ENCODE results near the gene STOM.

The STOM gene

GRCh38 chr9:121318631-121319382 lies 51.2 kb downstream of the STOM start:
- no peak for DNase-seq

DNA sequence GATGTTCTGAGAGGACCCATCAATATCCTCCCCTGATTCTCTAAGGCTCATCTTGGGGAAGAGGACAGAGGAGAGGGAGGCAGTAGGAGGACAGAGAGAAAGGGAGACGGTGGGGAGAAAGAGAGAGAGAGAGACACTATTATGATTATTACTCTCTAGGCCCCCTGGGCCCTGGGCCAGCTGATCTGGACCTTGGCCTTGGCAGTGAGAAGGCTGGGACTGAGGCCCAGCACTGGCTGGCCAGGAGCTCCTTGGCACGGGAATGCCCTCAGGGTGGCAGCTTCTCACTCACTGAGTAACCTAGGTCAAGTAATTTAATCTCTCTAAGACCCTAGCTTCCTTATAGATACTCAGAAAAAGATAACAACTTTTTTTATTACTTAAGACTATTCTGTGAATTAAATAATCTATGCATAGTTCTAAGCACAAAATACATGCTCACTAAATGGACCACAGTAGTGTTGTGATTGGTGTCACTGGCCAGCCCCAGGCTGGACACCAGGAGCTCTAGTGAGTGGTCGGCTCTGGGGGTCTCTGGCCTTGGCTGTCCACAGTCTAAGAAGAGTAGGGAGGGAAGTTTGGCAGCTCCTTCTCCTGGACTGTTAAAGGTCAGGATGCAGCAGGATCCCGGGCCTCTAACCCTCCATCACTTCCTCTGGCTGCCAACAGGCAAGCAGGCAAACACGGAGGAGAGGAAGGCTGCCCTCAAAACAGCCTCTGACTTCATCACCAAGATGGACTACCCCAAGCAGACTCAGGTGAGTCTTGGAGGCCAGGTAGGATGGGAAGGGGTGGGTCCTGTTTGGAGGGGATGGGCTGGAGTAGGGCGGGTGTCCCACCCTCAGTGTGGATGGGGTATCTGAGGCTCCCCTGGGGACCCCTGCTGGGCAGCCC lies 52.1 kb downstream of the STOM start:
- no peak for DNase-seq

GRCh38 chr9:121316852-121317373 lies 53.1 kb downstream of the STOM start:
- DNase-seq = no peak

DNA sequence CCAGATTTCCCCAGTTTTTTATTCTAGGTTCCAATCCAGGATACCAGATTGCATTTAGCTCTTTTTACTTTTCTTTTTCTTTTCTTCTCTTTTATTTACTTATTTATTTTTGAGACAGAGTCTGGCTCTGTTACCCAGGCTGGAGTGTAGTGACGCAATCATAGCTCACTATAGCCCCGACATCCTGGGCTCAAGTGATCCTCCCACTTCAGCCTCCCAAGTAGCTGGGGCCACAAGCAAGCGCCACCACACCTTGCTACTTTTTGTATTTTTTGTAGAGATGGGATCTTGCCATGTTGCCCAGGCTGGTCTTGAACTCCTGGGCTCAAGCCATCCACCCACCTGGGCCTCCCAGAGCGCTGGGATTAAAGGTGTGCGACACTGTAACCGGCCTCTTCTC lies 53.7 kb downstream of the STOM start:
- DNase-seq = no peak

DNA sequence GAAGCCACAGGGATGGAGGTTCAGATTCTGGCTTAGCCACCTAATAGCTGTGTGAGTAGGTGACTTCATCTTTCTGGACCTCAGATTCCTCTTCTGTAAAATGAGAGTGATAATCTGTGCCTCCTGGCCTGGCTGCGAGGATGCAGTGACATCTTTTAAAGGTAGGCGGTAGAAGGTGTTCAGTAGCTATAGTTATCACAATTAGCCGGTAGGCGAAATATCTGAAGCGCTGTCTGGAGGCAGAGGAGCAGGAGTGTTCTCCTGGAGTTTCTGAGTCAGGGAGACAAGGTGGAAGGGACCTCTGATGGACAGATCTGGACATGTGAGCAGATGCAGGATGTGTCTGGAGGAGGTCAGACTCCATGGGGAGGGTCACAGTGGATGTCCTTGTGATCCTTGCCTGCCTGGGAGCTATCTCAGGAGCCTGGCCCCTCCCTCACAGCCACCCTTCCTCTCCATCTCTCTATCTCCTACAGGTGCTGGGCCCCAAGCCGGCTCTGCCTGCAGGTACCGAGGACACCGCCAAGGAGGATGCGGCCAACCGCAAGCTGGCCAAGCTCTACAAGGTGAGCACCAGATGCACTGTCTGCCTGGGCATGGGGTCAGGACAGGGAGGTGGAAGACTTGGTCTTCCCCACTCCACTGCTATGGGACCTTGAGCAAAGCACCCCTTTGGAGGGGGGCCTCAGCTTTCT lies 56.4 kb downstream of the STOM start:
- DNase-seq = no peak

DNA sequence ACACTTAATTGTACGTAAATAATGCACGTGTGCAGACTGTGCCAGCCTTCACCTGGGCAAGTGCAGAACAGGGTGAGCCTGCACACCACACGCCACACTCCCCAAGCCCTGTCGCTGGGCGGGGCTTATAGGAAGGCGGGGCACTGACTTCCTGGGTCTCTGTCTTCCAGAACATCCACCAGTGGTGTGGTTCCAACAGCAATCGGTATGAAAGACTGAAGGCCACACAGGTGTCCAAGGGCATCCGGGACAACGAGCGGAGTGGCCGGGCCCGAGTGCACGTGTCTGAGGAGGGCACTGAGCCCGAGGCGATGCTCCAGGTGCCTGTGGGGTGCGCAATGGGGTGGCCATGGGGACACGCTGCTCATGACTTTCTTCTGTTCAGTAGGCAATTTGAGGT lies 57.9 kb downstream of the STOM start:
- DNase-seq = no peak

DNA sequence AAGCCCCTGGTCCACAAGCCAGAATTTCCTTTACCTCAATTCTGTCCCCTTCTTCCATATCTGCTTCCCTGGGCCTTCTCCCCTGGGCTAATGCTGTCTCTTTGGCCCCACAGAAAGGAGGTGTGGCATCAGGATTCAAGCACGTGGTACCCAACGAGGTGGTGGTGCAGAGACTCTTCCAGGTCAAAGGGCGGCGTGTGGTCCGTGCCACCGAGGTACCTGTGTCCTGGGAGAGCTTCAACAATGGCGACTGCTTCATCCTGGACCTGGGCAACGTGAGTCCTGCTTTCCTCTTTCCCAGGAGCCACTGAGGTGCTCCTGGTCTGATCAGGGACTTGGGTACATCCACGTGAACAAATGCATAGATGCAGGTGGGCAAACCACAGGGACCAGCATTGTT lies 59.5 kb downstream of the STOM start:
- DNase-seq = no peak

DNA sequence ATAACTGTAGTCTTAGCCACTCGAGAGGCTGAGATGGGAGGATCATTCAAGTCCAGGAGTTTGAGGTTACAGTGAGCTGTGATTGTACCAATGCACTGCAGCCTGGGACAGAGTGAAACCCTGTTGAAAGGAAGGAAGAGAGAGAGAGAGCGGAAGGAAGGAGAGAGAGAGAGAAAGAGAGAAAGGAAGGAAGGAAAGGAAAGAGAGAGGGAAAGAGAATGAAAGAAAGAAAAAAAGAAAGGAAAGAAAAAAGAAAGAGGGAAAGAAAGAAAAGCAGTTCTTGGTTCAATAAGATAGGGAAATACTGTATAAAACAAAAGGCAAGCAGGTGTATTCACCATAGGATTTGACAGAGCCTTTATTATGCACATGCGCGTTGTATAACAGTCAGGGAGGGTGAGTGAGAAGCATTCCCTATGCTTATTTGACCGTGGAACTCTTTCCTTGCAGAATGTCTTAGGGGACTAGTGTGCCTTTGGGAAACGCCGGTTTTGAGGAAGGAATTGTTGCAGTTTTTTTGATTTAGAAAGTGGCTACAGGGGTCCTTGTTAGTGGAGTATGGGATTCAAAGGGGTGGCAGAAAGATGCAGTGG lies 60.1 kb downstream of the STOM start:
- DNase-seq = no peak

DNA sequence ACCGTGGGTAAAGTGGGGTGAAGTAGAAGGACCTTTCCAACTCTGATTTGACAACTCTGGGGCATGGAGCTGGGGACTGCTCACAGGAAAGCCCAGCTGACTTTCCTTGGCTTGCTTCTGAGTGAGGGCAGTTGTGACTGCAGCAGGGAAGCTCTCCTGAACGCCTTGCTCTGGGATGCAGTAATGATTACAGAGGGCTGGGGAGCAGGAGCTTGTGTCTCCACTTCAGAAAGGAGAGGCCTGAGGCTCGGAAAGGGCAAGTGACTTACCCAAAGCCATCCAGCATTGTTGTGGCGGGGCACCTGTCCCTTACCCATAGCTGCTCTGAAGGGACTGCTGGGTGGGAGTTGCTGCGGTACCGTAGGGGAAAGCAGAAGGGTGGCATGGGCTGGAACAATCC lies 60.9 kb downstream of the STOM start:
- DNase-seq = no peak

DNA sequence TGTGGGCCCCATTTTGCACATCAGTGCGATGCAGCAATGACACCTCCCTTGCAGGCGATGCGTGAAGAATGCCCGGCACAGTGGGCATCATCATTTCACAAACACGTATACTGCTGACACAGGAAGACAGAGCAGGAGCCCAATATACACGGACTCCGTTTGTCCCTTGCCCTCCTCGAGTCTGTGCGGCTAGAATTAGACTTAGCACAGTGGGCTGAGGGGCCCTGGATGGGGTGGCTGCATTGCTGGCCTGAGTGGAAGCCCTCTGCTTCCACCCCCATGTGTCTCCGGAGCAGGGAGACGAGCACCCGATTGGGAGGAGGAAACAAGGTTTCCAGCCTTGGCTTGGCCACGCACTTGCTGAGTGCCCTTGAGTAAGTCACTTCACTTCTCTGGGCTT lies 61.3 kb downstream of the STOM start:
- no peak for DNase-seq

- no peak for DNase-seq
Observed at GRCh38 chr9:121307976-121308375, 62.1 kb downstream of the STOM start.

- DNase-seq = no peak
Observed at GRCh38 chr9:121305269-121305994, 64.6 kb downstream of the STOM start.

DNA sequence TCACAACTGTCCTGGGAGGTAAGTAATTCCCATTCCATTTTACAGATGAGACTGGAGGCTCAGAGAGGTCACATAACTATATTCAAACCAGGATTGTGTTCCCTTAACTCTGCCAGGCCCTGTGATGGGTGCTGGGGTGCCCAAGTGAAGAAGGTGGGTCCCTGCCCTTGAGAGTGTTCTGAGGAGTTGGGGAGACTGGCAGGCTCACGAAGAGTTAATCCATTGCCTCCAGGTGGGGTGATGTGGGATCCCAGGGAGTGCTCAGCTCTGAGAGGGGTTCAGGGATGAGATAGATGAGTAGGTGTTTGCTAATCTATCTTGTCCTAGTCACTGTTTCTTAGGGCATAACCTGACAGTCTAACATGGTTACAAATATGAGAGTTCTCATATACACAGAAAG lies 65.3 kb downstream of the STOM start:
- no peak for DNase-seq

DNA sequence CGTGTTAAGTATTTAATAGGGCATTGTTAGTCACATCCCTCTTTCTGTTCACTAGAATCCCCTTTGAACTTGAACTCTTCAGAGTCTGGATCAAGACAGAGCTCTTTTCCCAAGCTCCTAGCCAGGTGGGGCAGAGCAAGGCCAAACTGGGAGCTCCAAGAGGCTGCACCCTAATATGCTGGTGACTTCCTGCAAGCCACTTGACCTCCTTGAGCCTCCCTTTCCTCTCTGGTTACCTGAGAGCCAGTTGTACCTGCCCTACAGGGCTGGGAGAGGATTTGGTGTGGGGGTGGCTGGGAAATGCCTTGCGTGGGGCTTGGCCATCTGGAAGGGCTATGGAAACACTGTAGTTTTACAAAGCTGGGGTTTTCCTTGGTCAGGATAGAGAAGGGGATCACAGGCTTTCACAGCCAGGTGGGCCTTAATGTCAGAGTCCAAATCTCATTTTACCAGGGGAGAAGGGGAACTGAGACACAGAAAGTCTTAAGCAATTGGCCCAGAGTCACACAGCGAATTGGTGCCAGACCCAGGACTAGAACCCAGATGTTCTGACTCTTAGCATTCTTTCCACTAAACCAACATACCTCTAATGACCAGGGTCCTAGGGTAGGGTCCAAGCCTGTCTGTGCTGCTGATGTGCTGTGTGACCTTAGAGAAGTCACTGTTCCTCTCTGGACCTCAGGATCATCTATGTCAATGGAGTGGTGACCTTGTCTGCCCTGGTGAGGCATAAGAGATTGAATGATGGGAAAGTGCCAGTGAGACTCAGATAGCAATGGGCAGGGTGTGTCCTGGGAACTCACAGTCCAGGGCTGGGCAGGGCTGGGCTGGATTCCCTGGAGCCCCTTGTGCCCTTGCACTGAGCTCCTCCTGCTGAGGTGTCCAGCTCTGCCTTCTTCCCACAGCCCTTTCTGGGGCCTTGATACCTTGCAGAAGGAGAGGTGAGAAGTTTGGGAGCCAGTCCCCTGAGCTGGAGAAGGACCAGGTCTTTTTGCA lies 66.3 kb downstream of the STOM start:
- DNase-seq = no peak

GRCh38 chr9:121302786-121303185 lies 67.3 kb downstream of the STOM start:
- no peak for DNase-seq

DNA sequence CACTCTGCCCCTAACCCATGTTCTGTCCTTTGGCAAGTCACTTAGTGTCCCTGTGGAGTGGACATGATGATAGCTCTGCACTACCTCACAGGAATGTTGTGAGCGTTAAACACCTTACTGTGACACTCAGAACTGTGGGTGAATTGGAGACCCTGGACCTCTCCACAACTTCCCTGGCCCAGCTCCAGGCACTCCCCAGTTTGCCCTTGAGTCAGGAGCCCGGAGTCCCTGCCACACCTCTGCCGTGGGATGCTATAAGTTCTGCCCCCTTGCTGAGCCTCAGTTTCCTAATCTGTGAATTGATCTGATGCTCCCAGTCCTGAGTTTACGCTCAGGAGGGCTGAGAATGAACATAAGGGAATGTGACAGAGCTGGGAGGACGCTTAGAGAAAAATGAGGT lies 67.7 kb downstream of the STOM start:
- DNase-seq = no peak

DNA sequence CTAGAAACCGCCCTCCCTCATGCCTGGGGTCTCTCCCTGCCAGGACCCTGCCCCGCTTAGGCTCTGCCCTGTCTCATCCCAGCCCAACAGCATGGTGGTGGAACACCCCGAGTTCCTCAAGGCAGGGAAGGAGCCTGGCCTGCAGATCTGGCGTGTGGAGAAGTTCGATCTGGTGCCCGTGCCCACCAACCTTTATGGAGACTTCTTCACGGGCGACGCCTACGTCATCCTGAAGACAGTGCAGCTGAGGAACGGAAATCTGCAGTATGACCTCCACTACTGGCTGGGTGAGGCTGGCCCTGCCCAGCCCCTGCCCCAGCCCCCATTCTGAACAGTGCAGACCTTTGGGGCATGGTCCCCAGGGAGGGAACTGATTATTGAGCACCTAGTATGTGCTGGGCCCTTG lies 68.2 kb downstream of the STOM start:
- no peak for DNase-seq

- DNase-seq = no peak
Observed at GRCh38 chr9:121300283-121301119, 69.5 kb downstream of the STOM start.

DNA sequence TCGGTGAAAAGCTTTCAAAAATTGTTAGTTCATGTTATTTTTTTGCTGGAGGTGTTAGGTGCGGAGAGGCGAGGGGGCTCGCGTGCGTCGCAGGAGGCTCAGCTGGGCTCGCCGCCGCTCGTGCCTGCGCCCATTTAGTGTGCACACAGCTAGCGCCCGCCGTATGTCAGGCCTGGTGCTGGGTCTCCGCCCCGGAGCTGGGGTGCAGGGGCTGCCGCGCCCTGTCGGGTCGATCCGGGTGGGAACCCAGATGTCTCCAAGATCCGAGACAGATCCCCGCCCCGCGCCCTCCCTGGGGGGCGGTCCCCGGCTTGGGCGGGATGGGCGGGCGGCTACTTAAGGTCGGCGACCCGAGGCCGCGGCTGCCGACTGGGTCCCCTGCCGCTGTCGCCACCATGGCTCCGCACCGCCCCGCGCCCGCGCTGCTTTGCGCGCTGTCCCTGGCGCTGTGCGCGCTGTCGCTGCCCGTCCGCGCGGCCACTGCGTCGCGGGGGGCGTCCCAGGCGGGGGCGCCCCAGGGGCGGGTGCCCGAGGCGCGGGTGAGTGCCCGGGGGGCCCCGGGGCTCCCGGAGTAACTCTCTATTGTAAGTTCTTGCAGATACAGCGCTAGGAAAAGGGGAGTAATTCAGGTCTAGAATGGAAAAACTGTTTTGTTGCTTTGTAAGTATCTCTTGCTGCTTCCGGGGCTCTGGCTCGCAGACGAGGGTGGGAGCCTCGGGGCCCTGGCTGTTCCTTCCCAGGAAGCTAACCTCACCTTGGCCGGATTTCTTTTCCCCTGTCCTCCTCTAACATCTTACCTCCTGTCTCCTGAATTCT lies 70.4 kb downstream of the STOM start:
- DNase-seq = no peak
